Esophagus muscularis mucosa (tissue), 3 donors: ENCODE measurements around the gene OGN.

Experiments
- CTCF ChIP-seq, 3 experiments: fragments of 200-600 bp in 2 of 3; fragments of 450-650 bp in 1 of 3; sonication (generic) in 2 of 3; IDR thresholded peaks; one replicate each; pipeline ENCODE4 v1.5.1; 2017 to 2019; ENCODE audit warnings: antibody characterized with exemption in 3 of 3, mild to moderate bottlenecking in 2 of 3, moderate library complexity in 1 of 3
- POLR2A ChIP-seq: fragments of 450-650 bp; IDR thresholded peaks from one replicate; pipeline ENCODE4 v1.6.1; 2017; ENCODE audit warnings: antibody characterized with exemption, moderate library complexity, mild to moderate bottlenecking, low read depth
- POLR2AphosphoS5 ChIP-seq, 2 donors: sonication (generic); formaldehyde crosslinking; IDR thresholded peaks; one replicate each; pipeline ENCODE4 v1.6.1; 2017; ENCODE audit warnings: antibody characterized with exemption in 2 of 2

GRCh38 chr9:92429836-92430235 is 25.5 kb upstream of the OGN start:
- TF ChIP-seq POLR2AphosphoS5 (IDR thresholded peaks at IDR 0.05) (no peak), CTCF (IDR thresholded peaks at IDR 0.05) (no peak), POLR2A (no peak)
